ENCODE results near the gene SNCB. TPM values are rescaled to one million over a fixed set of nuclear protein-coding genes. Genes with fewer than 3 reads are reported as not detected.
A peak's percentile ranks its signal among the peaks of the same experiment; 100 is the strongest.

Gene SNCB
- total RNA-seq, 6 experiments from 2014 or later = not detected

DNA sequence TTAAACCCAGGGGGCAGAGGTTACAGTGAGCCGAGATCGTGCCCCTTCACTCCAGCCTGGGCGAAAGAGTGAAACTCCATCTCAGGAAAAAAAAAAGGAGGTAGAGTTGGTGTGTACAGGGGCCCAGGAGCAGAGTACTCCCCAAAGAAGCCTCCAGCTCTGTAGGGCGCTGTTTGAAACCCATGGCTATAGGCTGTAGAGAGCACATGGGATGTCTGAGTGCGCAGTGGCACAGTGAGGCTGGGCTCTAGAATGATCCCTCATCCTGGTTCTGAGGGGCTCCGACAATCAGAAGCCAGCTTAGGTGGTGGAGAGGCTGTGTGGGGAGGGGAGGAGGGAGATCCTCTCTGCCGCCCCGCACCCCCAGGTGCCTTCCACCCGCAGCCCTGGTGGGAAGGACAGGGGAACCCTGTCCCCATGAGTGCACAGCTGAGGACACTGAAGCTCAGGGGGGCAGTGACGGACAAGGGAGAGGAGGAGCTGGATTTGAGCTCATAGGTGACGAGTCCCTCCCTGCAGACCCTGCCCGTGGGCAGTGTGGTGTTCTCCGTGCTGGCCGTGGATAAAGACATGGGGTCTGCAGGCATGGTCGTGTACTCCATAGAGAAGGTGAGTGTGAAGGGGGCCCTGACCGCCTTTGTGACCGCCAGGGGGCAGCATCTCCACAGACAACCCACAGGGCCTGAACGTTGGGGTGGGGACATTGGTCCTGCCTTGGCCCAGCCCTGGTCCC lies 56.6 kb downstream of the SNCB start:
- TF ChIP-seq, protein P1, sequence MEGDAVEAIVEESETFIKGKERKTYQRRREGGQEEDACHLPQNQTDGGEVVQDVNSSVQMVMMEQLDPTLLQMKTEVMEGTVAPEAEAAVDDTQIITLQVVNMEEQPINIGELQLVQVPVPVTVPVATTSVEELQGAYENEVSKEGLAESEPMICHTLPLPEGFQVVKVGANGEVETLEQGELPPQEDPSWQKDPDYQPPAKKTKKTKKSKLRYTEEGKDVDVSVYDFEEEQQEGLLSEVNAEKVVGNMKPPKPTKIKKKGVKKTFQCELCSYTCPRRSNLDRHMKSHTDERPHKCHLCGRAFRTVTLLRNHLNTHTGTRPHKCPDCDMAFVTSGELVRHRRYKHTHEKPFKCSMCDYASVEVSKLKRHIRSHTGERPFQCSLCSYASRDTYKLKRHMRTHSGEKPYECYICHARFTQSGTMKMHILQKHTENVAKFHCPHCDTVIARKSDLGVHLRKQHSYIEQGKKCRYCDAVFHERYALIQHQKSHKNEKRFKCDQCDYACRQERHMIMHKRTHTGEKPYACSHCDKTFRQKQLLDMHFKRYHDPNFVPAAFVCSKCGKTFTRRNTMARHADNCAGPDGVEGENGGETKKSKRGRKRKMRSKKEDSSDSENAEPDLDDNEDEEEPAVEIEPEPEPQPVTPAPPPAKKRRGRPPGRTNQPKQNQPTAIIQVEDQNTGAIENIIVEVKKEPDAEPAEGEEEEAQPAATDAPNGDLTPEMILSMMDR (IDR thresholded peaks at IDR 0.05) = peak; percentile 63 to 81 (median 74)
- no peak for TF ChIP-seq POLR2A (IDR thresholded peaks at IDR 0.05)
- H3K27ac ChIP-seq = no peak overlapping the region
- WGBS (ENCODE audit: insufficient coverage, low coverage, low lambda C conversion rate, missing lambda C conversion rate) = 56% methylated on average over 7 of the region's 18 CpGs
- peak; percentile 75 to 89 (median 86) for ATAC-seq
- DNase-seq = peak; percentile 69 to 79 (median 74)
- H3K36me3 ChIP-seq = no peaks in the 10 kb centered on the region
- no peak overlapping the region for H3K4me3 ChIP-seq
- H3K27me3 ChIP-seq = no peaks in the 10 kb centered on the region
- no peaks in the 10 kb centered on the region for H3K9me3 ChIP-seq
- intact Hi-C loops (cut with DNase I) = no loop called here
- H3K4me1 ChIP-seq = no peaks in the 10 kb centered on the region

Small RNAs within 50 kb of the gene (microRNA-seq; reads per million reads assigned to microRNA genes)
- 0 reads per million in 2 donors for gene MIR4281

Small RNAs within 50 kb of the gene (small RNA-seq; reads per million reads assigned to genes)
- gene MIR4281 = 0 reads per million in 2 experiments

Other genes with a start within 250 kb of the SNCB start
- 10 to 100 TPM; 12.8 to 19.6 (median 17.2) TPM for gene NOP16, start 241.9 kb downstream of the SNCB start, total RNA-seq
- 100 to 1,000 TPM in 2 of 6 experiments, 10 to 100 TPM in 4; 39.0 to 107 (median 56.5) TPM for gene HIGD2A, start 241.8 kb downstream of the SNCB start, total RNA-seq
- 10 to 100 TPM; 28.6 to 73.0 (median 31.3) TPM for gene CLTB, start 214.0 kb downstream of the SNCB start, total RNA-seq
- 10 to 100 TPM; 17.5 to 23.3 (median 19.8) TPM for gene FAF2, start 182.1 kb downstream of the SNCB start, total RNA-seq
- gene RNF44, start 93.1 kb downstream of the SNCB start, total RNA-seq = 10 to 100 TPM in 4 of 6 experiments, 1 to 10 TPM in 2; 5.1 to 16.3 (median 12.7) TPM
- 10 to 100 TPM in 4 of 6 experiments, 1 to 10 TPM in 2; 6.8 to 89.2 (median 41.2) TPM for gene CDHR2, start 81.2 kb downstream of the SNCB start, total RNA-seq
- gene GPRIN1, start 20.4 kb downstream of the SNCB start, total RNA-seq = under 1 TPM; 0.05 to 0.99 (median 0.30) TPM
- not detected for gene EIF4E1B, start 141 bp upstream of the SNCB start, total RNA-seq
- 10 to 100 TPM; 10.9 to 20.8 (median 13.6) TPM for gene TSPAN17, start 16.9 kb upstream of the SNCB start, total RNA-seq
- not detected for gene UNC5A, start 180.0 kb upstream of the SNCB start, total RNA-seq

Measured in right lobe of liver (tissue), 6 donors.